NOMO-1 treated with dmso at 0.1 percent for 144 hours (cell line): ENCODE results near the gene TCFL5.

Experiments used
- DNase-seq: peaks from one replicate; lab custom pipeline; 2025; ENCODE audit not compliant: unreplicated experiment; lab: John Stamatoyannopoulos, UW

The TCFL5 gene

GRCh38 chr20:62835931-62836861 lies 25.4 kb downstream of the TCFL5 start:
- no peak for DNase-seq

GRCh38 chr20:62834967-62835730 lies 26.5 kb downstream of the TCFL5 start:
- DNase-seq, result no peak

GRCh38 chr20:62832951-62833391 lies 28.7 kb downstream of the TCFL5 start:
- DNase-seq, result no peak

- peak; percentile 95 for DNase-seq
These were observed 29.3 kb downstream of the TCFL5 start for GRCh38 chr20:62832212-62832922.

GRCh38 chr20:62831854-62832211 lies 29.8 kb downstream of the TCFL5 start:
- DNase-seq, result no peak

GRCh38 chr20:62831361-62831788 lies 30.2 kb downstream of the TCFL5 start:
- no peak for DNase-seq

- DNase-seq, result peak; percentile 51
These were observed 30.8 kb downstream of the TCFL5 start for GRCh38 chr20:62830821-62831220.

GRCh38 chr20:62830251-62830650 lies 31.4 kb downstream of the TCFL5 start:
- DNase-seq, result no peak

- DNase-seq, result no peak
These were observed 32.1 kb downstream of the TCFL5 start for GRCh38 chr20:62829231-62830230.

- DNase-seq, result no peak
These were observed 33.0 kb downstream of the TCFL5 start for GRCh38 chr20:62828511-62829230.

- no peak for DNase-seq
These were observed 33.6 kb downstream of the TCFL5 start for GRCh38 chr20:62828051-62828450.

- DNase-seq, result no peak
These were observed 34.1 kb downstream of the TCFL5 start for GRCh38 chr20:62827311-62828038.

GRCh38 chr20:62826646-62827310 lies 34.8 kb downstream of the TCFL5 start:
- no peak for DNase-seq

GRCh38 chr20:62825986-62826645 lies 35.5 kb downstream of the TCFL5 start:
- no peak for DNase-seq

GRCh38 chr20:62825333-62825985 lies 36.2 kb downstream of the TCFL5 start:
- no peak for DNase-seq

- peak; percentile 84 for DNase-seq
These were observed 36.9 kb downstream of the TCFL5 start for GRCh38 chr20:62824476-62825332.
